GM12865 (cell line): Measurements from ENCODE around the gene NTN1.

Experiments used
- DNase-seq: peaks from one replicate; pipeline ENCODE4 v3.0.0; 2010; ENCODE audit warnings: low read depth
- H3K4me3 ChIP-seq: 2 replicates; pipeline ENCODE4 v1.5.1; 2011; ENCODE audit warnings: mild to moderate bottlenecking, low read depth, low read length, control low read depth
- CTCF ChIP-seq: IDR thresholded peaks from 2 replicates; pipeline ENCODE4 v1.5.1; 2011; ENCODE audit warnings: low read length, control low read depth, low read depth, inconsistent platforms; ENCODE audit not compliant: insufficient read depth; ENCODE audit errors: missing control alignments

NTN1 gene

GRCh38 chr17:9131371-9131770 is 110.1 kb downstream of the NTN1 start:
- TF ChIP-seq CTCF, result no peak
- H3K4me3 ChIP-seq, result no peak overlapping the region
- DNase-seq, result no peak

- no peak overlapping the region for H3K4me3 ChIP-seq
Measured at GRCh38 chr17:9132291-9132690, 111.0 kb downstream of the NTN1 start.

DNA sequence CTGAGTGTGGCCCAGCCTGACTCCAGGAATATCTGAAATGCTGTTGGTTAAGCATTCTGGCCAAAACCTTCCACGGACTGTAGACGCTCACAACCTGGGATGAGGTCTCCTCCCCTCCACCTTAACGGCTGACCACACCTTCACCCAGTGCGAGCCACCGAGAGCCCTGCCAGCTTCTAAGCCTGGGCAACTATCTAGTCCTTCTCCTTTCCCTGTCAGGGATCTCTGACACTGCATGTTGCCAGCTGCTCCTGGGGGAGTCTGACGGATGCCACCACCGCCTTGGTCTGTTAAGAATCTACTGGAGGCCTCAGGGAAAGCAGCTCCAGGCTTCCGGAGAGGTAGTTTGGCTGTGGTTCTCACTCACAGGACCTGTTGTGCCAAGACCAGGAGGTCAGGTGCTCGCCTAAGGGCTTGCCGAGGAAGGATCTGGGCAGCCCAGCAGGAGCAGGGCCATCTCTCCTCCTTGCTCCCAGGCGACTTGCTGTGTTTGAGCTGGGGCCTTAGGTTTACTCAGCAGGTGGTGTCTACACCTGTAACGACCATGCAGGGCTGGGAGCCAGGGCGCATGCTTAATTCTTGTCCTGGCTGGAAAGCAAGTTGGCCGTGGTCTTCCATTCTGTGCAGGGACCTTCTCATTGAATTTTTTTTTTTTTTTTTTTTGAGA is 111.8 kb downstream of the NTN1 start:
- no peak for DNase-seq
- H3K4me3 ChIP-seq, result no peak overlapping the region
- no peak for TF ChIP-seq CTCF

More at GRCh38 chr17:9132291-9132690, 111.0 kb downstream of the NTN1 start:
- TF ChIP-seq CTCF, result no peak
- DNase-seq, result no peak

- peak; percentile 36 for DNase-seq
- TF ChIP-seq CTCF, result no peak
- H3K4me3 ChIP-seq, result no peak overlapping the region
Measured at GRCh38 chr17:9138161-9138717, 116.9 kb downstream of the NTN1 start.

DNA sequence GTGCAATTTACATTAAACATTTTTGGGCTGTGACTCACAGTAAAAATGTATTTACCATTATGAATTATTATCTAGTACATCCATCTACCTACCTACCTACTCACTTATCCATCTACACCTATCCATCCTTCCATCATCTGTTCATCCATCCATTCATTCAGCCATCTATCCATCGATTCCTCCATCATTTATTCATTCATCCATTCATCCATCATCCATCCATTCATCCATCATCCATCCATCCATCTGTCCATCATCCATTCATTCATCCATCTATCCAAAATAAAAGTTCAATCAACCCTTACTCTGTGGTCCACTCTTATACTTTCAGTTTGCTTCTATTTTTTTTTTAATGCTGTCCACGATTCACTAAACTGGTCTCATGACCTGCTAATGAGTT is 118.4 kb downstream of the NTN1 start:
- DNase-seq, result no peak
- no peak overlapping the region for H3K4me3 ChIP-seq
- no peak for TF ChIP-seq CTCF

DNA sequence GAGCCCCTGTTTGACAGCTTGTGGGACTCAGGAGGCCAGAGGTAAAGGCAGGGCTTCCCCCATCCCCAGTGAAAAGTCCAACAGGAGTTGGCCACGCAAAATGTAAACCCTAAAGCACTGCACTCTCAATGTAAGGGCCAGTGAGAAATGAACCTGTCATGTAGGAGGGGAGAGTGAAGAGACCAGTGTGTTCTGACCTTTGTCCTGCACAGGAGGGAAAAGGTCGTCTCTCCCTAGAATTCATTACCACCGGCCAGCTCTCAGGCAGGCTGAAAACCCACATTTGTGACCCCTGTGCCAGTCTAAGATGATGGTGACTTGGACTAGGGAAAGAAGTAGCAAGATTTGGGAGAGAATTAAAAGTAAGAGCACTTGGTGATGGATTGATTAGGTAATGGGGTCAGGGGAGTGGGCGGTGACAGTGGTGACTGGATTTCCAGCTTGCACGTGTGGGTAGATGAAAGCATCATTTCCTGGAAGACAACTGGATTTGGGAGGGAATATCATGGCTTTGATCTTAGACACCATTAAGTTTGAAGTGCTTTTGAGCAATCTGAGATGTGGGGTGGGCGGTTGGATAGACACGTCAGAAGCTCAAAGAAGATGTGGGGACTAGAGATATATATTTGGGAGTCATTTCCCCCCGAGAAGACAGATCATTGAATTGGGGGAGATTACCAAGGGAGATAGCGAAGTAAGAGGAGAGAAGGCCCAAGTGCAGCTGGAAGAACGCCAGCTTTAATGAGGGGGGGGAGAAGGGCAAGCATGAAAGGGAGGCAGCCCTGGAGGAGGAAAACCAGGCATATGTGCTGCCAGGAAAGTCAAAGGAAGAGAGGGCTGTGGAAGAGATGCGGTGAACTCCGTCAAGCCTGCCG is 119.5 kb downstream of the NTN1 start:
- DNase-seq, result no peak

More for the DNA sequence above, 119.5 kb downstream of the NTN1 start:
- H3K4me3 ChIP-seq, result no peak overlapping the region
- TF ChIP-seq CTCF, result no peak
